ENCODE results near the gene SRSF2.
"Not testable (repeated sequence)": the region's sequence is repeated elsewhere in the genome, so short reads cannot be mapped to it uniquely, and the experiment has no call there.

The SRSF2 gene

DNA sequence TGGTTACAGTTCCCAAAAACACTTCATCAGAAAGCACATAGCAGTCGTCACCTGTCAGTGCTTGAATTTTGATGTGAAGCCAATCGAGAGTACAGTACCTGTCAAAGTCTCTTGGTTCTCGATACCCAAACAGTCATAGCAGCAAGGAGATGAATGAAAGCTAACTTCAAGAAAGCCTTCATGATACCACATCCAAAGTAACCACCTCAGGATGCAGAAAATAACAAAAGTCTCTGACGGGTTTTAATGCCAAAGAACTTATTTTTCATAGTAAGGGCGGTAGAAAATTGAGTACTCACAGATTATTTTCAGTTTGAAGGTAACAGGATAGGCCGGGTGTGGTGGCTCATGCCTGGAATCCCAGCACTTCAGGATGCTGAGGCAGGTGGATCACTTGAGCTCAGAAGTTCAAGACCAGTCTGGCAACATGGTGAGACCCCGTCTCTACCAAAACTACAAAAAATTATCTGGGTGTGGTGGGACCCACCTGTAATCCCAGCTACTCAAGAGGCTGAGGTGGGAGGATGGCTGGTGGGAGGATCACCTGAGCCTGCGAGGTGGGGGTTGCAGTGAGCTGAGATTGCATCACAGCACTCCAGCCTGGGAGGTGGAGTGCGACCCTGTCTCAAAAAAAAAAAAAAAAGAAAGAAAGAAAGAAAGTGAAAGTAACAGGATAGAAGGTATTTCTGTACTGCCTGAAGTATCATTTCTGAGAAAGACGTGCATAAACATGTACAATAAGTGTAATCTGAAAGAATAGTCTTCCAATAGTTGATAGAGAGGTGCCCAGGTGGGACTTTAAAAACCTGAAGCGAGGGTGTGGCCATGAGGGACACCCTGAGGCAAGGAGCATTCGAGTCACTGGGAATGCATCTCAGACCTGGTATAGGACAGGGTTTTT is 16.2 kb upstream of the SRSF2 start:
- FAIRE-seq (peak; percentile 20), DNase-seq (ENCODE audit: insufficient read length, low spot score) (no peak)
- TF ChIP-seq PAX5 (IDR thresholded peaks at IDR 0.05; ENCODE audit: insufficient read depth, low read length, severe bottlenecking) (no peak), TAF1 (IDR thresholded peaks at IDR 0.05; ENCODE audit: low read depth, low read length) (no peak), POLR2A (IDR thresholded peaks at IDR 0.05; ENCODE audit: low read depth, low read length) (no peak), POLR2AphosphoS5 (IDR thresholded peaks at IDR 0.05; ENCODE audit: low read depth, low read length) (no peak), SPI1 (IDR thresholded peaks at IDR 0.05; ENCODE audit: low read depth, low read length) (no peak), POU2F2 (IDR thresholded peaks at IDR 0.05; ENCODE audit: low read depth, low read length) (no peak)

DNA sequence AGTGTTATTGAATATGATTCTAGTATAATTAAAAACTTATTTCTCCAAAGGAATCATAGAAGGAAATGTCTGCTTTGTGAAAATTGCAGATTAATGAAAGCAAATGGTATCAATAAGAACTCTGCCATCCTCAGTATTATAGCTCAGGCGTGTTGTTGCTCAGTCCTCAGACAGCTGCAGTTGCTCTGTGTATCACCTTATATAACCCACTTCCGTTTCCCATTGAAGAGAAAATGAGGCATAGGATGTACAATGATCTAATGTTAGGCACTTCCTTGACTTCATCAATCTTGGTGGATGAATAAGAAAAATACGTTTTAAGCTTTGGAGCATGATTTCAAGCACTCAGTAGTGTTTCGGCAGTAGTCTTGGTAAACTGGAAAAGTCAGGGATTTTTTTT is 14.9 kb upstream of the SRSF2 start:
- no peak for DNase-seq (ENCODE audit: insufficient read length, low spot score)
- no peak for TF ChIP-seq POLR2A (IDR thresholded peaks at IDR 0.05; ENCODE audit: low read depth, low read length)
- TF ChIP-seq SPI1 (IDR thresholded peaks at IDR 0.05; ENCODE audit: low read depth, low read length), result no peak
- no peak for FAIRE-seq

DNA sequence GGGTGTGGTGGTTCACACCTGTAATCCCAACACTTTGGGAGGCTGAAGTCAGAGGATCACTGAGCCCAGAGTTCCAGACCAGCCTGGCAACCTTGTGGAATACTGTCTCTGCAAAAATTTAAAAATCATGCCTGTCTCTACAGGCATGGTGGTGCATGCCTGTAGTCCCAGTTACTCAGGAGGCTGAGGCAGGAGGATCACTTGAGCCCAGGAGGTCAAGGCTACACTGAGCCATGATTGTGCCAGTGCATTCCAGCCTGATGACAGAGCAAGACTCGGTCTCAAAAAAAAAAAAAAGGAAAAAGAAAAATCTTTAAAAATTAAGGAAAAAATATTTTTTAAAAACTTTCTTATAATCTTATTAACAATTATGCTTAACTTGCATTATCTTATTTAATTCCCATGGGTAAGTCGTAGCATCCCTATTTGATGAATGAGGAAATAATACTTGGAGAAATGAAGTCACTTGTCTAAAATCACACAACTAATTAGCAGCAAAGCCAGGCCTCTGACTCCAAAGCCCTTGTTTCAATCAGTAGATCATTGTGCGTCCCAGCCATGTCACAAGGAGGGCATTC is 14.4 kb upstream of the SRSF2 start:
- FAIRE-seq (no peak), DNase-seq (ENCODE audit: insufficient read length, low spot score) (no peak)
- TF ChIP-seq POU2F2 (IDR thresholded peaks at IDR 0.05; ENCODE audit: low read depth, low read length), result no peak
- TF ChIP-seq POLR2AphosphoS5 (IDR thresholded peaks at IDR 0.05; ENCODE audit: low read depth, low read length), result no peak
- no peak for TF ChIP-seq POLR2A (IDR thresholded peaks at IDR 0.05; ENCODE audit: low read depth, low read length)
- TF ChIP-seq PAX5 (IDR thresholded peaks at IDR 0.05; ENCODE audit: insufficient read depth, low read length, severe bottlenecking), result no peak
- no peak for TF ChIP-seq TAF1 (IDR thresholded peaks at IDR 0.05; ENCODE audit: low read depth, low read length)
- no peak for TF ChIP-seq SPI1 (IDR thresholded peaks at IDR 0.05; ENCODE audit: low read depth, low read length)

DNA sequence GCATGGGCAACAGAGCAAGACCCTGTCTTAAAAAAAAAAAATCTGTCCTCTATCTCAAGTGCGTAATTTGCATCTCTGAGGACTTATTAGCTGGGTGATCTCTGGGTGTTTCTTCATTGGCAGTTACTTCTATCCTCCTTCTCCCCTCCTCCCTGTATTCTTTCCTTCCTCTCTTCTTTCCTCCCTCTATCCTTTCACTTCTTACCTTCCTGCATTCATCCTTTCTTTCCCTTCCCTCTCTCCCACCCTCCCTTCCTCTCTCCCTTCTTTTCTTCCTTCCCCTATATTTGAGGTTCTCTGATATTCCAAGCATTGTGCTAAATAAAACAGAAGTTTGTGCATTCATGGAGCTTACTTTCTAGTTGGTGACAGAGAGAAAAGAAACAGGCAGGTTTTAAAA is 11.5 kb upstream of the SRSF2 start:
- DNase-seq (ENCODE audit: insufficient read length, low spot score), result no peak
- FAIRE-seq, result no peak
- TF ChIP-seq PAX5 (IDR thresholded peaks at IDR 0.05; ENCODE audit: insufficient read depth, low read length, severe bottlenecking), result no peak
- no peak for TF ChIP-seq POU2F2 (IDR thresholded peaks at IDR 0.05; ENCODE audit: low read depth, low read length)
- TF ChIP-seq TAF1 (IDR thresholded peaks at IDR 0.05; ENCODE audit: low read depth, low read length), result no peak
- no peak for TF ChIP-seq POLR2A (IDR thresholded peaks at IDR 0.05; ENCODE audit: low read depth, low read length)
- TF ChIP-seq POLR2AphosphoS5 (IDR thresholded peaks at IDR 0.05; ENCODE audit: low read depth, low read length), result no peak
- no peak for TF ChIP-seq SPI1 (IDR thresholded peaks at IDR 0.05; ENCODE audit: low read depth, low read length)

DNA sequence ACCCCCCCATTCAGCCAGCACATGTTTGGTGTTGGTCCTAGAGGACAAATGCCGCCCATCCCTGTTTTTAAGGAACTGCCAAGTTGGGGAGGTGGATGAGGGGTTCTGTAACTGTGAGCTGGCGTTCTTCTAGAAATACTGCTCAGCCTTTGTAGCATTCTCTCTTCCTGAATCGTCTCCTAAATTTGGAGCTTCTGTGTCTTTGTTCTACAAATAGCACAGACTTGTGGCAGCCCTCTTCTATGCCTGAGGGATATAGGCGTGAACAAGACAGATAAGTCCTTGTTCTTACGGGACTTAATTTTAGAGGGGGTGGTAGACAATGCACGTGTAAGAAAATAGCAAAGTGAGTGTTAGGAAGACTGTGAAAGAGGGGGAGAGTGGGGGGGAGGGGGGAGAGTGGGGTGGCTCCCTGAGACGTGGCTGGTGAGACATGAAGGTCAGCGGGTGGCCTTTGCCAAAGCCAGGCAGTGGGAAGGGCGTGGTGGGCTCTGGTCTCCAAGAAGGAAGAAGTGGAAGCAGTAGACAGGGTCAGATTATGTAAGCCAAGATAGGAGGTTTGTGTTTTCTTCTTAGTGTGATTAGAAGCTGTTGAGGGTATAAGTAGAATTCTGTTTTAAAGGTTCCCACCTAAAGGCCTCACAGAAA is 10.7 kb upstream of the SRSF2 start:
- TF ChIP-seq POU2F2 (IDR thresholded peaks at IDR 0.05; ENCODE audit: low read depth, low read length) (no peak), POLR2AphosphoS5 (IDR thresholded peaks at IDR 0.05; ENCODE audit: low read depth, low read length) (no peak), PAX5 (IDR thresholded peaks at IDR 0.05; ENCODE audit: insufficient read depth, low read length, severe bottlenecking) (no peak), TAF1 (IDR thresholded peaks at IDR 0.05; ENCODE audit: low read depth, low read length) (no peak), POLR2A (IDR thresholded peaks at IDR 0.05; ENCODE audit: low read depth, low read length) (no peak), SPI1 (IDR thresholded peaks at IDR 0.05; ENCODE audit: low read depth, low read length) (no peak)
- no peak for FAIRE-seq
- DNase-seq (ENCODE audit: insufficient read length, low spot score), result no peak

DNA sequence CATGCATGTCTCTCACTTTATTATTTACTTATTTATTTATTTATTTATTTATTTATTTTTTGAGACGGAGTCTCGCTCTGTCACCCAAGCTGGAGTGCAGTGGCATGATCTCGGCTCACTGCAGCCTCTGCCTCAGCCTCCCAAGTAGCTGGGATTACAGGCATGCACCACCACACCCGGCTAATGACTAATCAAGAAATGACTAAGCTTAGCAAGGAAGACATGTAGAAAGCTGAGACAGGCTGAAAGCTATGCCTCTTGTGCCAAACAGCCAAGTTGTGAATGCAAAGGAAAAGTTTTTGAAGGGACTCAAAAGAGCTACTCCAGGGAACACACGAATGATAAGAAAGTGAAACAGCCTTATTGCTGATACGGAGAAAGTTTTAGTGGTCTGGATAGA is 8.7 kb upstream of the SRSF2 start:
- DNase-seq (ENCODE audit: insufficient read length, low spot score); FAIRE-seq: not testable (repeated sequence)

DNA sequence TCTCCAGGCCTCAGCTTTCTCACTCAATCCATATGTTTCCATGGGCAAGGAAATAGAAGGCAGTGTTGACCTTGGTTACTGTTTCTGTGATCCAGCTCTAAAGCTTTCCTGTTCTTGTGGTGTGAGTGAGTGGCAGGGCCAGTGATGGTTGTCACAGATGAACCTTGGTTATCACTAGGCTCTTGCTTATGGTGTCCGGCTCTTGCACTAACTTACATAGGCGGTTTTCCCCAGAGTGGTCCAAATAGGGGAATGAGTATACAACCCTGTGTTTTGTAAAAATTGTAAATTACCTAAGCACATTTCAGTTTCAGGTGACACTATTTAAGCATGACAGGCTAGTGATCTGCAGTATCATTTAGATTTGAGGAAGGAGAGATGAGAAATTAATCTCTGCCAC is 7.6 kb upstream of the SRSF2 start:
- TF ChIP-seq TAF1 (IDR thresholded peaks at IDR 0.05; ENCODE audit: low read depth, low read length) (no peak), SPI1 (IDR thresholded peaks at IDR 0.05; ENCODE audit: low read depth, low read length) (no peak), POLR2AphosphoS5 (IDR thresholded peaks at IDR 0.05; ENCODE audit: low read depth, low read length) (no peak), POLR2A (IDR thresholded peaks at IDR 0.05; ENCODE audit: low read depth, low read length) (no peak), POU2F2 (IDR thresholded peaks at IDR 0.05; ENCODE audit: low read depth, low read length) (no peak)
- FAIRE-seq, result no peak

DNA sequence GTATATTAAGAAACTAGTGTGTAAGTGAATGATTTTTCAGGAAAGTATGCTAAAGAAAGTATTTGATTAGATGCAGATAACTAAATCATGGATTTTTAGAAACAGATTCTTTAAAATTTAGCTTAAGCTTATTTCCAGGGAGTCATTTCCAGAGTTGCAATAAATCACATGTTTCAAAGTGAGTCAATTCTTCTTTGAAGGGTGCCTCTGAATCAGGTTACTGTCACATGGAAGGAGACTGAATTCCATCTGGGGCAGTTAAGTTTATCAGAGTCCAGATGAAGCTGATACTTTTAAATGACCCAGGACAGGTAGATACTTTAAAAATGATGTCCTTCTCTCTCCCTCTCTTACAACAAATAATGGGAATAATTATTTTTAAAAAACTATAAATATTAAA is 5.8 kb upstream of the SRSF2 start:
- TF ChIP-seq PAX5 (IDR thresholded peaks at IDR 0.05; ENCODE audit: insufficient read depth, low read length, severe bottlenecking) (no peak), POU2F2 (IDR thresholded peaks at IDR 0.05; ENCODE audit: low read depth, low read length) (no peak), SPI1 (IDR thresholded peaks at IDR 0.05; ENCODE audit: low read depth, low read length) (no peak), TAF1 (IDR thresholded peaks at IDR 0.05; ENCODE audit: low read depth, low read length) (no peak), POLR2AphosphoS5 (IDR thresholded peaks at IDR 0.05; ENCODE audit: low read depth, low read length) (no peak), POLR2A (IDR thresholded peaks at IDR 0.05; ENCODE audit: low read depth, low read length) (no peak)
- no peak for FAIRE-seq
- DNase-seq (ENCODE audit: insufficient read length, low spot score), result no peak

More for the DNA sequence above, 7.6 kb upstream of the SRSF2 start:
- no peak for DNase-seq (ENCODE audit: insufficient read length, low spot score)

DNA sequence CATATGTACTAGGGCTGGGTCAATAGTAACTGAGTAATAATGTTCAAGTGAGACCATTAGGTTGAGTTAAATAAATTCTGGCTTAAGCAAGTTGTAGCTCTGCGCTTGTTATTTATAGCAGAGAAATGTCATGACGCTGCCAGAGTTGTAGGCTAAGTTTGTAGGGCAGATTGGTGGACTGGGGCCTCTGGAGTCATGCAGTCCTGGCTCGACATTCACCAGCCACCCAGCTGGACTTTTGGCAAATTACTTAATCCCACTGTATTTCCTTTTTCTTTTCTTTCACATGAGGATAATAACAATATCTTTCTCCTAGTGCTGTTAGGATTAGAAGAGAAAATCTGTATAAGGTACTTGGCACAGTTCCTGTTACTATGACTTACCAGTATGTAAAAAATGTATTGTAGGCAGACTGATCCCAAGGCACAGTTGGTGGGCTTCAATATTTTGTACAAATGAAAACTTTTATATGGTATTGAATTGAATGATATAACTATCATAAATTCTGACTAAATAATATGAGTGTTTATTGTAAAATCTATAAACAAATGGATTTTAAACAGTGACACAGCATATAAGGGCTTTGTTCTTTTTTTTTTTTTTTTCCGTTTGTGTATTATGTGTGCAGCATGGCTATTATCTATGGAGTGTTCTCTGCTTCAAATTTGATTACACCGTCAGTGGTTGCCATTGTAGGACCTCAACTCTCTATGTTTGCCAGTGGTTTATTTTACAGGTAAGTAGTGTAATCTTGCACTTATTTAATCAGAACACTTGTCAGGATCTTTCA is 3.4 kb upstream of the SRSF2 start:
- no peak for DNase-seq (ENCODE audit: insufficient read length, low spot score)
- FAIRE-seq, result no peak
- no peak for TF ChIP-seq POLR2AphosphoS5 (IDR thresholded peaks at IDR 0.05; ENCODE audit: low read depth, low read length)
- no peak for TF ChIP-seq POLR2A (IDR thresholded peaks at IDR 0.05; ENCODE audit: low read depth, low read length)
- no peak for TF ChIP-seq POU2F2 (IDR thresholded peaks at IDR 0.05; ENCODE audit: low read depth, low read length)
- no peak for TF ChIP-seq PAX5 (IDR thresholded peaks at IDR 0.05; ENCODE audit: insufficient read depth, low read length, severe bottlenecking)
- TF ChIP-seq TAF1 (IDR thresholded peaks at IDR 0.05; ENCODE audit: low read depth, low read length), result no peak
- TF ChIP-seq SPI1 (IDR thresholded peaks at IDR 0.05; ENCODE audit: low read depth, low read length), result no peak

DNA sequence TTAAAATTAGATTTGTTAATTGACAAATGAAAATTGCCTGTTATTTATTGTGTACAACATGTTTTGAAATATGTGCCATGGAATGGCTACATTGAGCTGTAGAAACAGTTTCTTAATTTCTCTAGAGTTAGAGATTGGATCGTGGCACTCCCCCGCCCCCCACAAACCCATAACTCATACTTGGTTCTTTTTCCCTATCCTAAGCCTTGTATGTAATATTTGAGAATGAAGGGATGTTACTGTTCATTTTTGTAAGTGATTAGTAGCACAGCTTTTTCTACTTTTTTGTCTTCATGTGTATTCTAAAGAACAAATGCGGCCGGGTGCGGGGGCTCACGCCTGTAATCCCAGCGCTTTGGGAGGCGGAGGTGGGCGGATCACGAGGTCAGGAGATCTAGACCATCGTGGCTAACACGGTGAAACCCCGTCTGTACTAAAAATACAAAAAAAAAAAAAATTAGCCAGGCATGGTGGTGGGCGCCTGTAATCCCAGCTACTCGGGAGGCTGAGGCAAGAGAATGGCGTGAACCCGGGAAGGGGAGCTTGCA is 2.5 kb upstream of the SRSF2 start:
- FAIRE-seq; DNase-seq (ENCODE audit: insufficient read length, low spot score): not testable (repeated sequence)
